ENCODE data around the gene CHPF2. TPM values are rescaled to one million over a fixed set of nuclear protein-coding genes. Genes with fewer than 3 reads are reported as not detected.

Gene CHPF2
- total and polyA plus RNA-seq, 2 experiments from 2014 or later, result 4.8 to 26.1 TPM

DNA sequence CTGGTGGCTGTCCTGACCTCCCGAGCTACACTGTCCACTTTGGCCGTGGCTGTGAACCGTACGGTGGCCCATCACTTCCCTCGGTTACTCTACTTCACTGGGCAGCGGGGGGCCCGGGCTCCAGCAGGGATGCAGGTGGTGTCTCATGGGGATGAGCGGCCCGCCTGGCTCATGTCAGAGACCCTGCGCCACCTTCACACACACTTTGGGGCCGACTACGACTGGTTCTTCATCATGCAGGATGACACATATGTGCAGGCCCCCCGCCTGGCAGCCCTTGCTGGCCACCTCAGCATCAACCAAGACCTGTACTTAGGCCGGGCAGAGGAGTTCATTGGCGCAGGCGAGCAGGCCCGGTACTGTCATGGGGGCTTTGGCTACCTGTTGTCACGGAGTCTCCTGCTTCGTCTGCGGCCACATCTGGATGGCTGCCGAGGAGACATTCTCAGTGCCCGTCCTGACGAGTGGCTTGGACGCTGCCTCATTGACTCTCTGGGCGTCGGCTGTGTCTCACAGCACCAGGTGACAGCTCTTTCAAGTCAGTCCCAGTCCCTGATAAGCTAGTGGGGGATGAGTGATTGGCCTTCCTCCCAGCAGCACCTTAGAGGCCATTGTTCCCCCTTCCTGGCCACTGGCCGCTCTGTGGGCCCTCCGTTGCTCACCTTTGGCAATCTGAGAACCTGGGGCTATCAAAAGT is 3.0 kb downstream of the CHPF2 start:
- H3K4me3 ChIP-seq, result no peak overlapping the region
- DNase-seq (ENCODE audit: low spot score), result no peak
- H4K20me1 ChIP-seq (replicated peaks; ENCODE audit: insufficient read depth), result peaks cover 18% of the 10 kb centered on the region; the same call in 1 of the 2 replicates
- no peaks in the 10 kb centered on the region for H3F3A ChIP-seq (replicated peaks; ENCODE audit: low read depth)
- H3K4me1 ChIP-seq (ENCODE audit: insufficient read depth), result peaks cover 6% of the 10 kb centered on the region; the same call in 1 of the 2 replicates
- Mint-ChIP-seq H3K4me1 (peaks cover 17% of the 10 kb centered on the region), H3K4me3 (no peak overlapping the region), H3K27ac (no peak overlapping the region), H3K9me3 (no peaks in the 10 kb centered on the region), H3K36me3 (ENCODE audit: low read depth) (peaks cover 17% of the 10 kb centered on the region), H3K27me3 (ENCODE audit: insufficient read depth, low read depth, poor library complexity) (peaks cover 11% of the 10 kb centered on the region)
- no peak overlapping the region for H3K4me2 ChIP-seq
- H3K27ac ChIP-seq (ENCODE audit: low read depth), result no peak overlapping the region
- H3K9me2 ChIP-seq (ENCODE audit: insufficient read depth), result no peaks in the 10 kb centered on the region
- no peaks in the 10 kb centered on the region for H3K27me3 ChIP-seq (ENCODE audit: insufficient read depth)
- H2AFZ ChIP-seq, result no peak overlapping the region
- peaks cover 19% of the 10 kb centered on the region for H3K79me2 ChIP-seq (replicated peaks; ENCODE audit: insufficient read depth)
- TF ChIP-seq STAT1 (IDR thresholded peaks at IDR 0.05; ENCODE audit: unreplicated experiment), result no peak
- no peak for TF ChIP-seq JUNB (IDR thresholded peaks at IDR 0.05; ENCODE audit: unreplicated experiment)
- TF ChIP-seq, protein P1, sequence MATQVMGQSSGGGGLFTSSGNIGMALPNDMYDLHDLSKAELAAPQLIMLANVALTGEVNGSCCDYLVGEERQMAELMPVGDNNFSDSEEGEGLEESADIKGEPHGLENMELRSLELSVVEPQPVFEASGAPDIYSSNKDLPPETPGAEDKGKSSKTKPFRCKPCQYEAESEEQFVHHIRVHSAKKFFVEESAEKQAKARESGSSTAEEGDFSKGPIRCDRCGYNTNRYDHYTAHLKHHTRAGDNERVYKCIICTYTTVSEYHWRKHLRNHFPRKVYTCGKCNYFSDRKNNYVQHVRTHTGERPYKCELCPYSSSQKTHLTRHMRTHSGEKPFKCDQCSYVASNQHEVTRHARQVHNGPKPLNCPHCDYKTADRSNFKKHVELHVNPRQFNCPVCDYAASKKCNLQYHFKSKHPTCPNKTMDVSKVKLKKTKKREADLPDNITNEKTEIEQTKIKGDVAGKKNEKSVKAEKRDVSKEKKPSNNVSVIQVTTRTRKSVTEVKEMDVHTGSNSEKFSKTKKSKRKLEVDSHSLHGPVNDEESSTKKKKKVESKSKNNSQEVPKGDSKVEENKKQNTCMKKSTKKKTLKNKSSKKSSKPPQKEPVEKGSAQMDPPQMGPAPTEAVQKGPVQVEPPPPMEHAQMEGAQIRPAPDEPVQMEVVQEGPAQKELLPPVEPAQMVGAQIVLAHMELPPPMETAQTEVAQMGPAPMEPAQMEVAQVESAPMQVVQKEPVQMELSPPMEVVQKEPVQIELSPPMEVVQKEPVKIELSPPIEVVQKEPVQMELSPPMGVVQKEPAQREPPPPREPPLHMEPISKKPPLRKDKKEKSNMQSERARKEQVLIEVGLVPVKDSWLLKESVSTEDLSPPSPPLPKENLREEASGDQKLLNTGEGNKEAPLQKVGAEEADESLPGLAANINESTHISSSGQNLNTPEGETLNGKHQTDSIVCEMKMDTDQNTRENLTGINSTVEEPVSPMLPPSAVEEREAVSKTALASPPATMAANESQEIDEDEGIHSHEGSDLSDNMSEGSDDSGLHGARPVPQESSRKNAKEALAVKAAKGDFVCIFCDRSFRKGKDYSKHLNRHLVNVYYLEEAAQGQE (IDR thresholded peaks at IDR 0.05; ENCODE audit: unreplicated experiment), result no peak
- TF ChIP-seq, protein P2, sequence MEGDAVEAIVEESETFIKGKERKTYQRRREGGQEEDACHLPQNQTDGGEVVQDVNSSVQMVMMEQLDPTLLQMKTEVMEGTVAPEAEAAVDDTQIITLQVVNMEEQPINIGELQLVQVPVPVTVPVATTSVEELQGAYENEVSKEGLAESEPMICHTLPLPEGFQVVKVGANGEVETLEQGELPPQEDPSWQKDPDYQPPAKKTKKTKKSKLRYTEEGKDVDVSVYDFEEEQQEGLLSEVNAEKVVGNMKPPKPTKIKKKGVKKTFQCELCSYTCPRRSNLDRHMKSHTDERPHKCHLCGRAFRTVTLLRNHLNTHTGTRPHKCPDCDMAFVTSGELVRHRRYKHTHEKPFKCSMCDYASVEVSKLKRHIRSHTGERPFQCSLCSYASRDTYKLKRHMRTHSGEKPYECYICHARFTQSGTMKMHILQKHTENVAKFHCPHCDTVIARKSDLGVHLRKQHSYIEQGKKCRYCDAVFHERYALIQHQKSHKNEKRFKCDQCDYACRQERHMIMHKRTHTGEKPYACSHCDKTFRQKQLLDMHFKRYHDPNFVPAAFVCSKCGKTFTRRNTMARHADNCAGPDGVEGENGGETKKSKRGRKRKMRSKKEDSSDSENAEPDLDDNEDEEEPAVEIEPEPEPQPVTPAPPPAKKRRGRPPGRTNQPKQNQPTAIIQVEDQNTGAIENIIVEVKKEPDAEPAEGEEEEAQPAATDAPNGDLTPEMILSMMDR (conservative IDR thresholded peaks at IDR 0.05; ENCODE audit: low read depth in 2 of 2), result no peak
- TF ChIP-seq, protein P3, sequence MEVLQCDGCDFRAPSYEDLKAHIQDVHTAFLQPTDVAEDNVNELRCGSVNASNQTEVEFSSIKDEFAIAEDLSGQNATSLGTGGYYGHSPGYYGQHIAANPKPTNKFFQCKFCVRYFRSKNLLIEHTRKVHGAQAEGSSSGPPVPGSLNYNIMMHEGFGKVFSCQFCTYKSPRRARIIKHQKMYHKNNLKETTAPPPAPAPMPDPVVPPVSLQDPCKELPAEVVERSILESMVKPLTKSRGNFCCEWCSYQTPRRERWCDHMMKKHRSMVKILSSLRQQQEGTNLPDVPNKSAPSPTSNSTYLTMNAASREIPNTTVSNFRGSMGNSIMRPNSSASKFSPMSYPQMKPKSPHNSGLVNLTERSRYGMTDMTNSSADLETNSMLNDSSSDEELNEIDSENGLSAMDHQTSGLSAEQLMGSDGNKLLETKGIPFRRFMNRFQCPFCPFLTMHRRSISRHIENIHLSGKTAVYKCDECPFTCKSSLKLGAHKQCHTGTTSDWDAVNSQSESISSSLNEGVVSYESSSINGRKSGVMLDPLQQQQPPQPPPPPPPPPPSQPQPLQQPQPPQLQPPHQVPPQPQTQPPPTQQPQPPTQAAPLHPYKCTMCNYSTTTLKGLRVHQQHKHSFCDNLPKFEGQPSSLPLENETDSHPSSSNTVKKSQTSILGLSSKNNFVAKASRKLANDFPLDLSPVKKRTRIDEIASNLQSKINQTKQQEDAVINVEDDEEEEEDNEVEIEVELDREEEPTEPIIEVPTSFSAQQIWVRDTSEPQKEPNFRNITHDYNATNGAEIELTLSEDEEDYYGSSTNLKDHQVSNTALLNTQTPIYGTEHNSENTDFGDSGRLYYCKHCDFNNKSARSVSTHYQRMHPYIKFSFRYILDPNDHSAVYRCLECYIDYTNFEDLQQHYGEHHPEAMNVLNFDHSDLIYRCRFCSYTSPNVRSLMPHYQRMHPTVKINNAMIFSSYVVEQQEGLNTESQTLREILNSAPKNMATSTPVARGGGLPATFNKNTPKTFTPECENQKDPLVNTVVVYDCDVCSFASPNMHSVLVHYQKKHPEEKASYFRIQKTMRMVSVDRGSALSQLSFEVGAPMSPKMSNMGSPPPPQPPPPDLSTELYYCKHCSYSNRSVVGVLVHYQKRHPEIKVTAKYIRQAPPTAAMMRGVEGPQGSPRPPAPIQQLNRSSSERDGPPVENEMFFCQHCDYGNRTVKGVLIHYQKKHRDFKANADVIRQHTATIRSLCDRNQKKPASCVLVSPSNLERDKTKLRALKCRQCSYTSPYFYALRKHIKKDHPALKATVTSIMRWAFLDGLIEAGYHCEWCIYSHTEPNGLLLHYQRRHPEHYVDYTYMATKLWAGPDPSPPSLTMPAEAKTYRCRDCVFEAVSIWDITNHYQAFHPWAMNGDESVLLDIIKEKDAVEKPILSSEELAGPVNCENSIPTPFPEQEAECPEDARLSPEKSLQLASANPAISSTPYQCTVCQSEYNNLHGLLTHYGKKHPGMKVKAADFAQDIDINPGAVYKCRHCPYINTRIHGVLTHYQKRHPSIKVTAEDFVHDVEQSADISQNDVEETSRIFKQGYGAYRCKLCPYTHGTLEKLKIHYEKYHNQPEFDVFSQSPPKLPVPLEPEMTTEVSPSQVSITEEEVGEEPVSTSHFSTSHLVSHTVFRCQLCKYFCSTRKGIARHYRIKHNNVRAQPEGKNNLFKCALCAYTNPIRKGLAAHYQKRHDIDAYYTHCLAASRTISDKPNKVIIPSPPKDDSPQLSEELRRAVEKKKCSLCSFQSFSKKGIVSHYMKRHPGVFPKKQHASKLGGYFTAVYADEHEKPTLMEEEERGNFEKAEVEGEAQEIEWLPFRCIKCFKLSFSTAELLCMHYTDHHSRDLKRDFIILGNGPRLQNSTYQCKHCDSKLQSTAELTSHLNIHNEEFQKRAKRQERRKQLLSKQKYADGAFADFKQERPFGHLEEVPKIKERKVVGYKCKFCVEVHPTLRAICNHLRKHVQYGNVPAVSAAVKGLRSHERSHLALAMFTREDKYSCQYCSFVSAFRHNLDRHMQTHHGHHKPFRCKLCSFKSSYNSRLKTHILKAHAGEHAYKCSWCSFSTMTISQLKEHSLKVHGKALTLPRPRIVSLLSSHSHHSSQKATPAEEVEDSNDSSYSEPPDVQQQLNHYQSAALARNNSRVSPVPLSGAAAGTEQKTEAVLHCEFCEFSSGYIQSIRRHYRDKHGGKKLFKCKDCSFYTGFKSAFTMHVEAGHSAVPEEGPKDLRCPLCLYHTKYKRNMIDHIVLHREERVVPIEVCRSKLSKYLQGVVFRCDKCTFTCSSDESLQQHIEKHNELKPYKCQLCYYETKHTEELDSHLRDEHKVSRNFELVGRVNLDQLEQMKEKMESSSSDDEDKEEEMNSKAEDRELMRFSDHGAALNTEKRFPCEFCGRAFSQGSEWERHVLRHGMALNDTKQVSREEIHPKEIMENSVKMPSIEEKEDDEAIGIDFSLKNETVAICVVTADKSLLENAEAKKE (CRISPR knock-in tag; IDR thresholded peaks at IDR 0.05), result no peak
- TF ChIP-seq EZH2phosphoT487 (IDR thresholded peaks at IDR 0.05; ENCODE audit: unreplicated experiment), result no peak
- TF ChIP-seq ZNF114 (CRISPR knock-in tag; IDR thresholded peaks at IDR 0.05), result no peak
- TF ChIP-seq, protein P4, sequence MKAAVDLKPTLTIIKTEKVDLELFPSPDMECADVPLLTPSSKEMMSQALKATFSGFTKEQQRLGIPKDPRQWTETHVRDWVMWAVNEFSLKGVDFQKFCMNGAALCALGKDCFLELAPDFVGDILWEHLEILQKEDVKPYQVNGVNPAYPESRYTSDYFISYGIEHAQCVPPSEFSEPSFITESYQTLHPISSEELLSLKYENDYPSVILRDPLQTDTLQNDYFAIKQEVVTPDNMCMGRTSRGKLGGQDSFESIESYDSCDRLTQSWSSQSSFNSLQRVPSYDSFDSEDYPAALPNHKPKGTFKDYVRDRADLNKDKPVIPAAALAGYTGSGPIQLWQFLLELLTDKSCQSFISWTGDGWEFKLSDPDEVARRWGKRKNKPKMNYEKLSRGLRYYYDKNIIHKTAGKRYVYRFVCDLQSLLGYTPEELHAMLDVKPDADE (IDR thresholded peaks at IDR 0.05), result no peak
- TF ChIP-seq CREB1 (CRISPR knock-in tag; IDR thresholded peaks at IDR 0.05; ENCODE audit: low read depth), result no peak
- no peak for TF ChIP-seq POLR2AphosphoS5 (IDR thresholded peaks at IDR 0.05; ENCODE audit: low read depth)
- TF ChIP-seq ZNF331 (CRISPR knock-in tag; IDR thresholded peaks at IDR 0.05; ENCODE audit: low read depth), result no peak
- TF ChIP-seq NANOG (IDR thresholded peaks at IDR 0.05; ENCODE audit: borderline replicate concordance), result no peak
- TF ChIP-seq EZH2 (IDR thresholded peaks at IDR 0.05; ENCODE audit: low read depth, unreplicated experiment), result no peak
- H3K36me3 ChIP-seq (ENCODE audit: insufficient read depth), result no peaks in the 10 kb centered on the region
- no peak for ATAC-seq

All from GM23338 (cell line).